ENCODE measurements around the gene KCNRG.

Gene KCNRG

DNA sequence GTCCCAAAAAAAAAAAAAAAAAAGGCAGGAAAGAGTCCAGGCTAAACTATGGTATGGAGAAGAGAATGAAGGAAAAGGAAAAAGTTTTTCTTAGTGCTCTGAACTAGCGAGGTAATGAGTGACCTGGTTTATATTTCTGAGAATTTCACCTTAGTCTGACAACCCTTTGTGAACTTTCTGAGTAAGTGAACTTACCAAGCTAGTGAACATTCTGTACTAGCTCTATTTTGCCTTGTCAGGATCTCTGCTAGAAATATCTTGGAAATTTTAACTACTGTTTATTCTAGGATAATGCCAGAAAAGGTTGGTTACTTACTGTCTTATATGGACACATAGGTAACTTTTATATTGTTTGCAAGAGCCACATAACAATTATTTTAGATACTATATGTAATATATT lies 14.0 kb upstream of the KCNRG start:
- Histone ChIP-seq H4K20me1 (ENCODE audit: insufficient read depth, low read length) (no peaks in the 10 kb centered on the region), H3F3A (ENCODE audit: insufficient read depth, low read length) (0 out of 2 replicates have a peak, but pooled peaks cover 3% of the 10 kb centered on the region), H3K79me2 (ENCODE audit: low read length) (peaks cover 13% of the 10 kb centered on the region), H2AFZ (ENCODE audit: low read length) (no peak overlapping the region), H3K27me3 (replicated peaks; ENCODE audit: insufficient read depth, low read length) (no peaks in the 10 kb centered on the region), H3K9me3 (replicated peaks; ENCODE audit: insufficient read depth, low read length) (no peaks in the 10 kb centered on the region), H3K4me2 (ENCODE audit: low read depth, low read length) (no peak overlapping the region), H3K36me3 (replicated peaks; ENCODE audit: insufficient read depth, low read length) (no peaks in the 10 kb centered on the region), H3K4me3 (ENCODE audit: low read length) (no peak overlapping the region), H3K9ac (ENCODE audit: low read length) (no peak overlapping the region), H3K27ac (ENCODE audit: low read length) (no peak overlapping the region), H3K9me2 (replicated peaks; ENCODE audit: insufficient read depth, low read length) (no peaks in the 10 kb centered on the region), H3K4me1 (ENCODE audit: low read length) (no peaks in the 10 kb centered on the region)
- DNase-seq, result no peak
- TF ChIP-seq, protein P1, sequence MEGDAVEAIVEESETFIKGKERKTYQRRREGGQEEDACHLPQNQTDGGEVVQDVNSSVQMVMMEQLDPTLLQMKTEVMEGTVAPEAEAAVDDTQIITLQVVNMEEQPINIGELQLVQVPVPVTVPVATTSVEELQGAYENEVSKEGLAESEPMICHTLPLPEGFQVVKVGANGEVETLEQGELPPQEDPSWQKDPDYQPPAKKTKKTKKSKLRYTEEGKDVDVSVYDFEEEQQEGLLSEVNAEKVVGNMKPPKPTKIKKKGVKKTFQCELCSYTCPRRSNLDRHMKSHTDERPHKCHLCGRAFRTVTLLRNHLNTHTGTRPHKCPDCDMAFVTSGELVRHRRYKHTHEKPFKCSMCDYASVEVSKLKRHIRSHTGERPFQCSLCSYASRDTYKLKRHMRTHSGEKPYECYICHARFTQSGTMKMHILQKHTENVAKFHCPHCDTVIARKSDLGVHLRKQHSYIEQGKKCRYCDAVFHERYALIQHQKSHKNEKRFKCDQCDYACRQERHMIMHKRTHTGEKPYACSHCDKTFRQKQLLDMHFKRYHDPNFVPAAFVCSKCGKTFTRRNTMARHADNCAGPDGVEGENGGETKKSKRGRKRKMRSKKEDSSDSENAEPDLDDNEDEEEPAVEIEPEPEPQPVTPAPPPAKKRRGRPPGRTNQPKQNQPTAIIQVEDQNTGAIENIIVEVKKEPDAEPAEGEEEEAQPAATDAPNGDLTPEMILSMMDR (IDR thresholded peaks at IDR 0.05; ENCODE audit: low read length), result no peak
- TF ChIP-seq EZH2phosphoT487 (IDR thresholded peaks at IDR 0.05; ENCODE audit: low read length), result no peak
- no peak for TF ChIP-seq EZH2 (optimal IDR thresholded peaks at IDR 0.05; ENCODE audit: low read depth, low read length)

DNA sequence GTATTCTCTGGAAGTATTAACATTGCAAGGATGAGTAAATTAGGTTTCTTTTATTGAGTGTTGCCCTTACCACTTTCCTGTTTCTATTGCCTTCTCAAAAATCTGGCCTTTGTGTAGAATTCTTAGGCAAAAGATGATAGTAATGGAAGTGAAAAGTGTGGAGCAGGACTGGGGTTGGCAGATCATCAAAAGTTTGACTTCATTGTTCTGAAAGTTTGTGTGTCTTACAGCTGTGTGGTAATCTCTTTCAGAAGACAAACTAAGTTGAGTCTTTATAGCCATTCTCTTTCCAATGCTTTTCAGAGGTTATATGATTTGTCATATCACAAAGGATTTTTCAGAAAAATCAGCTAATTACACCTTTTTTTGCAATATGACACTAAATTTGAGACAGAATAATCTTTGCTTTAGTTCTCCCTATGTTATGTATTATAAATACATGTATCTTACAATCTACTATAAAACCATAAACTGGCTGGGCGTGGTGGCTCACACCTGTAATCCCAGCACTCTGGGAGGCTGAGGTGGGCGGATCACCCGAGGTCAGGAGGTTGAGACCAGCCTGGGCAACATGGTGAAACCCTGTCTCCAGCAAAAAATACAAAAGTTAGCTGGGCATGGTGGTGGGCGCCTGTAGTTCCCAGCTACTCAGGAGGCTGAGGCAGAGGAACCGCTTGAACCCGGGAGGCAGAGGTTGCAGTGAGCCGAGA lies 8.7 kb upstream of the KCNRG start:
- Histone ChIP-seq H3K4me3 (ENCODE audit: low read length) (no peak overlapping the region), H3K79me2 (ENCODE audit: low read length) (no peaks in the 10 kb centered on the region), H3K36me3 (replicated peaks; ENCODE audit: insufficient read depth, low read length) (no peaks in the 10 kb centered on the region), H3K9ac (ENCODE audit: low read length) (no peak overlapping the region), H3K27ac (ENCODE audit: low read length) (no peak overlapping the region), H2AFZ (ENCODE audit: low read length) (no peak overlapping the region), H3F3A (ENCODE audit: insufficient read depth, low read length) (0 out of 2 replicates have a peak, but pooled peaks cover 3% of the 10 kb centered on the region), H3K9me3 (replicated peaks; ENCODE audit: insufficient read depth, low read length) (no peaks in the 10 kb centered on the region), H3K4me1 (ENCODE audit: low read length) (no peaks in the 10 kb centered on the region), H3K27me3 (replicated peaks; ENCODE audit: insufficient read depth, low read length) (no peaks in the 10 kb centered on the region), H4K20me1 (ENCODE audit: insufficient read depth, low read length) (no peaks in the 10 kb centered on the region), H3K4me2 (ENCODE audit: low read depth, low read length) (no peak overlapping the region), H3K9me2 (replicated peaks; ENCODE audit: insufficient read depth, low read length) (no peaks in the 10 kb centered on the region)
- TF ChIP-seq EZH2phosphoT487 (IDR thresholded peaks at IDR 0.05; ENCODE audit: low read length) (no peak), EZH2 (optimal IDR thresholded peaks at IDR 0.05; ENCODE audit: low read depth, low read length) (no peak)
- TF ChIP-seq, protein P1 (IDR thresholded peaks at IDR 0.05; ENCODE audit: low read length), result no peak
- no peak for DNase-seq

- Histone ChIP-seq H3K4me3 (ENCODE audit: low read length) (no peak overlapping the region), H3K36me3 (replicated peaks; ENCODE audit: insufficient read depth, low read length) (no peaks in the 10 kb centered on the region), H3K27ac (ENCODE audit: low read length) (no peak overlapping the region), H3K9ac (ENCODE audit: low read length) (no peak overlapping the region), H2AFZ (ENCODE audit: low read length) (no peak overlapping the region), H3K9me2 (replicated peaks; ENCODE audit: insufficient read depth, low read length) (no peaks in the 10 kb centered on the region), H3K4me2 (ENCODE audit: low read depth, low read length) (no peak overlapping the region), H3F3A (ENCODE audit: insufficient read depth, low read length) (no peaks in the 10 kb centered on the region), H3K4me1 (ENCODE audit: low read length) (no peaks in the 10 kb centered on the region), H3K27me3 (replicated peaks; ENCODE audit: insufficient read depth, low read length) (no peaks in the 10 kb centered on the region), H3K9me3 (replicated peaks; ENCODE audit: insufficient read depth, low read length) (no peaks in the 10 kb centered on the region), H3K79me2 (ENCODE audit: low read length) (no peaks in the 10 kb centered on the region), H4K20me1 (ENCODE audit: insufficient read depth, low read length) (no peaks in the 10 kb centered on the region)
- TF ChIP-seq, protein P1 (IDR thresholded peaks at IDR 0.05; ENCODE audit: low read length), result no peak
- no peak for TF ChIP-seq EZH2phosphoT487 (IDR thresholded peaks at IDR 0.05; ENCODE audit: low read length)
- TF ChIP-seq EZH2 (optimal IDR thresholded peaks at IDR 0.05; ENCODE audit: low read depth, low read length), result no peak
- DNase-seq, result no peak
Observed at GRCh38 chr13:50011461-50011860, 3.8 kb upstream of the KCNRG start.

Measured in MM.1S (cell line).